Right lobe of liver (tissue), 4 donors: Measurements from ENCODE around the gene RAB8B.

ENCODE experiments used
- POLR2A ChIP-seq: fragments of 450-650 bp; IDR thresholded peaks from one replicate; pipeline ENCODE4 v1.6.1; 2017; ENCODE audit warnings: antibody characterized with exemption, mild to moderate bottlenecking
- TF ChIP-seq, protein P1 (sequence below), 4 donors: fragments of 200-600 bp in 3 of 4; fragments of 450-650 bp in 1 of 4; IDR thresholded peaks; one replicate each; pipeline versions ENCODE4 v1.5.1 to v1.8.0; 2016 to 2022; ENCODE audit warnings: antibody characterized with exemption in 4 of 4, mild to moderate bottlenecking in 2 of 4
- donor health status: DM: no; HTN: no; CAD: no.
- donor health status: DM: no; HTN: no; CAD: no.
- donor health status: DM: no; HTN: yes; CAD: no.

DNA sequence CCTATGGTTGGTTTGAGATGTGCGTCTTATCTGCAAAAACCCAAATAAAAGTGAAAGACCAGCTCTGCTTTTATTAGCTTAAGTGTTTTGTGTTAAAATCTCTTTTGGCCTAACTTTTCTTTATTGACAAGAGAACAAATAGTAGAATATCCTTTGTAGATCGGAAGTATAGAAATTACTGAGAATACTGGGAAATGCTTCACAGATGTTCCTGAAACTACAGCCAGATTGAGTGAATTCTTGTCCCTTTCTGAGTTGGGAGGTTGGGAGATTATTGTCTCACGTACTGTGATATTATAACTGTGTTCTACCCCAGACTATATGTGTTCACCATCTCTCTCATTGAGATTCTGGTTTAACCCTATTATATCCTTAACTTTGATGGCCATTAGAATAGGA is 21.7 kb downstream of the RAB8B start:
- TF ChIP-seq, protein P1, sequence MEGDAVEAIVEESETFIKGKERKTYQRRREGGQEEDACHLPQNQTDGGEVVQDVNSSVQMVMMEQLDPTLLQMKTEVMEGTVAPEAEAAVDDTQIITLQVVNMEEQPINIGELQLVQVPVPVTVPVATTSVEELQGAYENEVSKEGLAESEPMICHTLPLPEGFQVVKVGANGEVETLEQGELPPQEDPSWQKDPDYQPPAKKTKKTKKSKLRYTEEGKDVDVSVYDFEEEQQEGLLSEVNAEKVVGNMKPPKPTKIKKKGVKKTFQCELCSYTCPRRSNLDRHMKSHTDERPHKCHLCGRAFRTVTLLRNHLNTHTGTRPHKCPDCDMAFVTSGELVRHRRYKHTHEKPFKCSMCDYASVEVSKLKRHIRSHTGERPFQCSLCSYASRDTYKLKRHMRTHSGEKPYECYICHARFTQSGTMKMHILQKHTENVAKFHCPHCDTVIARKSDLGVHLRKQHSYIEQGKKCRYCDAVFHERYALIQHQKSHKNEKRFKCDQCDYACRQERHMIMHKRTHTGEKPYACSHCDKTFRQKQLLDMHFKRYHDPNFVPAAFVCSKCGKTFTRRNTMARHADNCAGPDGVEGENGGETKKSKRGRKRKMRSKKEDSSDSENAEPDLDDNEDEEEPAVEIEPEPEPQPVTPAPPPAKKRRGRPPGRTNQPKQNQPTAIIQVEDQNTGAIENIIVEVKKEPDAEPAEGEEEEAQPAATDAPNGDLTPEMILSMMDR (IDR thresholded peaks at IDR 0.05), result no peak
- no peak for TF ChIP-seq POLR2A
